ENCODE measurements around the gene NUP37.

DNA sequence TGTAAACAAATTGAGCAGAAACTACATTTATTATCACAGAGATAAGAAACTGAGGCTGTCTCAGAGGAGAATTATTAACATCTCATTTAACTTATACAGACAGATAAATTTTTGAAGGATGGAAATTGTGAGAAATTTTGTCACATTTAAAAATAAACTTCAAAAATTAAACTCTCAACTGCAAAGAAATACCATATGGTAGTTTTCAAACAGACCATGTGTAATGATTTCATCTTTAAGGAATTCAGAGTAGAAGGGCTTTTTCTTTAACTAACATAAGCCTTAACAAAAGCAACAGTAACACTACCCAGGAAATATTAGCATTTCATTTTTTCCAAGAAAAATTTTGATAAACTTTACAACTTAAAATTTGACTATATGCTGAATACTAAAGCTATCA, 26.6 kb downstream of the NUP37 start:
- TF ChIP-seq, protein P1, sequence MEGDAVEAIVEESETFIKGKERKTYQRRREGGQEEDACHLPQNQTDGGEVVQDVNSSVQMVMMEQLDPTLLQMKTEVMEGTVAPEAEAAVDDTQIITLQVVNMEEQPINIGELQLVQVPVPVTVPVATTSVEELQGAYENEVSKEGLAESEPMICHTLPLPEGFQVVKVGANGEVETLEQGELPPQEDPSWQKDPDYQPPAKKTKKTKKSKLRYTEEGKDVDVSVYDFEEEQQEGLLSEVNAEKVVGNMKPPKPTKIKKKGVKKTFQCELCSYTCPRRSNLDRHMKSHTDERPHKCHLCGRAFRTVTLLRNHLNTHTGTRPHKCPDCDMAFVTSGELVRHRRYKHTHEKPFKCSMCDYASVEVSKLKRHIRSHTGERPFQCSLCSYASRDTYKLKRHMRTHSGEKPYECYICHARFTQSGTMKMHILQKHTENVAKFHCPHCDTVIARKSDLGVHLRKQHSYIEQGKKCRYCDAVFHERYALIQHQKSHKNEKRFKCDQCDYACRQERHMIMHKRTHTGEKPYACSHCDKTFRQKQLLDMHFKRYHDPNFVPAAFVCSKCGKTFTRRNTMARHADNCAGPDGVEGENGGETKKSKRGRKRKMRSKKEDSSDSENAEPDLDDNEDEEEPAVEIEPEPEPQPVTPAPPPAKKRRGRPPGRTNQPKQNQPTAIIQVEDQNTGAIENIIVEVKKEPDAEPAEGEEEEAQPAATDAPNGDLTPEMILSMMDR (conservative IDR thresholded peaks at IDR 0.05; ENCODE audit: low read depth in 2 of 2) = no peak
- TF ChIP-seq, protein P2, sequence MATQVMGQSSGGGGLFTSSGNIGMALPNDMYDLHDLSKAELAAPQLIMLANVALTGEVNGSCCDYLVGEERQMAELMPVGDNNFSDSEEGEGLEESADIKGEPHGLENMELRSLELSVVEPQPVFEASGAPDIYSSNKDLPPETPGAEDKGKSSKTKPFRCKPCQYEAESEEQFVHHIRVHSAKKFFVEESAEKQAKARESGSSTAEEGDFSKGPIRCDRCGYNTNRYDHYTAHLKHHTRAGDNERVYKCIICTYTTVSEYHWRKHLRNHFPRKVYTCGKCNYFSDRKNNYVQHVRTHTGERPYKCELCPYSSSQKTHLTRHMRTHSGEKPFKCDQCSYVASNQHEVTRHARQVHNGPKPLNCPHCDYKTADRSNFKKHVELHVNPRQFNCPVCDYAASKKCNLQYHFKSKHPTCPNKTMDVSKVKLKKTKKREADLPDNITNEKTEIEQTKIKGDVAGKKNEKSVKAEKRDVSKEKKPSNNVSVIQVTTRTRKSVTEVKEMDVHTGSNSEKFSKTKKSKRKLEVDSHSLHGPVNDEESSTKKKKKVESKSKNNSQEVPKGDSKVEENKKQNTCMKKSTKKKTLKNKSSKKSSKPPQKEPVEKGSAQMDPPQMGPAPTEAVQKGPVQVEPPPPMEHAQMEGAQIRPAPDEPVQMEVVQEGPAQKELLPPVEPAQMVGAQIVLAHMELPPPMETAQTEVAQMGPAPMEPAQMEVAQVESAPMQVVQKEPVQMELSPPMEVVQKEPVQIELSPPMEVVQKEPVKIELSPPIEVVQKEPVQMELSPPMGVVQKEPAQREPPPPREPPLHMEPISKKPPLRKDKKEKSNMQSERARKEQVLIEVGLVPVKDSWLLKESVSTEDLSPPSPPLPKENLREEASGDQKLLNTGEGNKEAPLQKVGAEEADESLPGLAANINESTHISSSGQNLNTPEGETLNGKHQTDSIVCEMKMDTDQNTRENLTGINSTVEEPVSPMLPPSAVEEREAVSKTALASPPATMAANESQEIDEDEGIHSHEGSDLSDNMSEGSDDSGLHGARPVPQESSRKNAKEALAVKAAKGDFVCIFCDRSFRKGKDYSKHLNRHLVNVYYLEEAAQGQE (IDR thresholded peaks at IDR 0.05; ENCODE audit: unreplicated experiment) = no peak
